ENCODE results near the gene ZNF414.

The ZNF414 gene

DNA sequence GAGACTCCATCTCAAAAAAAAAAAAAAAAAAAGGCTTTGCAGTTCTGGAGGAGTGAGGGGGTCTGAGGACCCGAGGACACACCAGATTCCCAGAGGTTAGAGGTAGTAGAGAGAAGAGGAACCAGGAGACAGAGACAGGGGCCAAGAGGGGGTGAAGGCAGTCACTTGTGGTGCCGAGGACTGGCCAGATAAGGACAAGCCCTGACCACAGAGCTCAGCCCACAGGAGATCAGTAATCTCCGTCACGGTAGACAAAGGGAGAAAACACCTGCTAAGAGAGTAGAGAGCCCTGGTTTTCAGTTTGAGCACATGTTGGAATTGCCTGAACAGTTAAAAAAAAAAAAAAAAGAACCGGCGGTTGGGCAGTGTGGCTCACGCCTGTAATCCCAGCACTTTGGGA, 9.8 kb downstream of the ZNF414 start:
- no peak overlapping the region for H3K4me3 ChIP-seq
- H3K36me3 ChIP-seq (ENCODE audit: insufficient read depth, low read length), result no peaks in the 10 kb centered on the region
- H3K9ac ChIP-seq (ENCODE audit: insufficient read length), result no peak overlapping the region
- no peak for DNase-seq (ENCODE audit: low read depth, low spot score)
- no peaks in the 10 kb centered on the region for H3K9me3 ChIP-seq (ENCODE audit: low read depth, low read length)
- no peak for TF ChIP-seq EZH2 (IDR thresholded peaks at IDR 0.05)
- no peak overlapping the region for H3K27ac ChIP-seq

DNA sequence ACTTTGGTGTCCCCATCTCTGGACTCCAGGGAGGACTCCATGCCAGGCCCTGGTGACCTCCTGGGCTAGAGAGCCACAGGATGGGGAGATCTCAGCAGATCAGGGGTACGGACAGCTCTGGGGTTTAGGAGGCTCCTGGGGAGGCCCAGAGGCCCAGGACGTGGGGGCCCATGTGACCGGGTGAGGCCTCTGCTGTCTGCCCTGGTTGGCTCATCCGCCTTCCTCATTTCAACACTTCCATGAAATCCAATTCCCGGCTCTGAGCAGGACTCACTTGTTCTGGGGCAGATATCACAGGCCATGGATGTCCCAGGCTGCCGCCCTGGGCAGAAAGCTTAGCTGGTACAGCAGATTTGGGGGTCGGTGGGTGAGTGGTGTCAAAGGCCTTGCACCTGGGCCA, 10.5 kb downstream of the ZNF414 start:
- TF ChIP-seq EZH2 (IDR thresholded peaks at IDR 0.05) (no peak), FOXP2 (optimal IDR thresholded peaks at IDR 0.05; ENCODE audit: control extremely low read depth, extremely low read length, insufficient read depth) (no peak), POLR2AphosphoS5 (IDR thresholded peaks at IDR 0.05; ENCODE audit: borderline replicate concordance, low read depth, low read length) (no peak)

DNA sequence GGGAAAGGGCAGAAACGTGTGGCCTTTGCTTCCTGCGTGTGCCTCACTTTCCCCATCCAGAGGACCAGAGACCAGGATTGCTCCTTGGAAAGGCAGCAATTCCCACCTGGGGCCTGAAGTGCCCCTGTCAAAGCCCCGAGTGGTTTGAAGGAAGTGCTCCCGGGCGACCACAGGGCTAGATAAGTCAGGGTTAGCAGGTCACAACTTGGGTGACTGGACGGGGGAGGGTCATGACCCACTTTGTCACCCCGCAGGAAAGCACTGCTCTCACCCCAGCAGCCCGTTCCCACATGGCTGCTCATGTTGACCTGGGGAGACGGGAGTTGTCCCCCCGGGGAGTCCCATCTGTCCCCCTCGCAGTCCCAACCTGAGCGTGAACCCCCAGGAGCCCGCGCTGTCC, 12.0 kb downstream of the ZNF414 start:
- H3K4me3 ChIP-seq, result no peak overlapping the region
- no peak overlapping the region for H3K27ac ChIP-seq
- H3K9ac ChIP-seq (ENCODE audit: insufficient read length), result no peak overlapping the region
- H3K9me3 ChIP-seq (ENCODE audit: low read depth, low read length), result no peaks in the 10 kb centered on the region
- no peak for DNase-seq (ENCODE audit: low read depth, low spot score)
- TF ChIP-seq EZH2 (IDR thresholded peaks at IDR 0.05) (no peak), FOXP2 (optimal IDR thresholded peaks at IDR 0.05; ENCODE audit: control extremely low read depth, extremely low read length, insufficient read depth) (no peak), POLR2AphosphoS5 (IDR thresholded peaks at IDR 0.05; ENCODE audit: borderline replicate concordance, low read depth, low read length) (no peak)
- no peaks in the 10 kb centered on the region for H3K36me3 ChIP-seq (ENCODE audit: insufficient read depth, low read length)

More for the DNA sequence above, 10.5 kb downstream of the ZNF414 start:
- H3K27ac ChIP-seq, result no peak overlapping the region
- no peaks in the 10 kb centered on the region for H3K9me3 ChIP-seq (ENCODE audit: low read depth, low read length)
- DNase-seq (ENCODE audit: low read depth, low spot score), result no peak
- H3K36me3 ChIP-seq (ENCODE audit: insufficient read depth, low read length), result no peaks in the 10 kb centered on the region
- no peak overlapping the region for H3K4me3 ChIP-seq
- no peak overlapping the region for H3K9ac ChIP-seq (ENCODE audit: insufficient read length)

DNA sequence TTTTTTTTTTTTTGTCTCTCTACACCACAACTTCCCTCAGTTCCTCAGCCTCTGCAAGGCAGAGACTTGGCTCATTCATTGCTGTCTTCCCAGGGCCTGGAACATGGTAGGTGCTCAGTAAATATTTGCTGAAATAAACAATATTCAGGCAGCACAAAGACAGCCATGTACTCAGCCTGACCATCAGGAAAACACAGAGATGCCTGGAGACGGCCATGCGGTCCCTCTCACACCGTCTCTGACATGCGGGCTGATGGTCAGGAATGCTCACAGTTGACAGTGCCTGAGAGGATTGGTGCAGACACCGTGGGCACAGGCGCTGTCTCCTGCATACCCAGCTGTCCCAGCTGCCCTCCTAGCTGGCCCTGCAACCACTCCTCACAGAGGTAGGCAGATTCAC, 12.5 kb downstream of the ZNF414 start:
- Histone ChIP-seq H3K36me3 (ENCODE audit: insufficient read depth, low read length) (no peaks in the 10 kb centered on the region), H3K27ac (no peak overlapping the region), H3K4me3 (no peak overlapping the region), H3K9me3 (ENCODE audit: low read depth, low read length) (no peaks in the 10 kb centered on the region), H3K9ac (ENCODE audit: insufficient read length) (no peak overlapping the region)
- TF ChIP-seq EZH2 (IDR thresholded peaks at IDR 0.05), result no peak
- no peak for TF ChIP-seq FOXP2 (optimal IDR thresholded peaks at IDR 0.05; ENCODE audit: control extremely low read depth, extremely low read length, insufficient read depth)
- TF ChIP-seq POLR2AphosphoS5 (IDR thresholded peaks at IDR 0.05; ENCODE audit: borderline replicate concordance, low read depth, low read length), result no peak
- no peak for DNase-seq (ENCODE audit: low read depth, low spot score)

DNA sequence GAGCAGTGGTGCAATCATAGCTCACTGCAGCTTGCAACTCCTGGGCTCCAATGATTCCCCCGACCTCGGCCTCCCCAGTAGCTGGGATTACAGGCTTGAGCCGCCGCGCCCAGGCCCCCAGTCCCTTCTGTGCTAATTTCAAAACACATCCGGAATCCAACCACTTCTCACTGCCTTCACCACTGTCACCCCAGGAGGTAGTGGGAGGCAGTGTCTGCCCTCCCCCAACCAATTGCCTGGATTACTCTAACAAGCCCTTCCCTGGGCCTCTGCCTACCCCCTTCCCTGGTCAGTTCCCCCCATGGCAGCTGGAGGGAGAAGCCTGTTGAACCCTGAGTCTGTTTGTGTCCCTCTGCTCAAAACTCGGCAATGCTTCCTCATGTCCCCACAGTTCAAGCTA, 13.8 kb downstream of the ZNF414 start:
- H3K4me3 ChIP-seq, result peak overlapping the region; percentile 58
- no peaks in the 10 kb centered on the region for H3K9me3 ChIP-seq (ENCODE audit: low read depth, low read length)
- peak overlapping the region; percentile 41 for H3K9ac ChIP-seq (ENCODE audit: insufficient read length)
- H3K27ac ChIP-seq, result peak overlapping the region; percentile 89
- TF ChIP-seq EZH2 (IDR thresholded peaks at IDR 0.05) (no peak), POLR2AphosphoS5 (IDR thresholded peaks at IDR 0.05; ENCODE audit: borderline replicate concordance, low read depth, low read length) (no peak), FOXP2 (optimal IDR thresholded peaks at IDR 0.05; ENCODE audit: control extremely low read depth, extremely low read length, insufficient read depth) (no peak)
- no peaks in the 10 kb centered on the region for H3K36me3 ChIP-seq (ENCODE audit: insufficient read depth, low read length)
- no peak for DNase-seq (ENCODE audit: low read depth, low spot score)

DNA sequence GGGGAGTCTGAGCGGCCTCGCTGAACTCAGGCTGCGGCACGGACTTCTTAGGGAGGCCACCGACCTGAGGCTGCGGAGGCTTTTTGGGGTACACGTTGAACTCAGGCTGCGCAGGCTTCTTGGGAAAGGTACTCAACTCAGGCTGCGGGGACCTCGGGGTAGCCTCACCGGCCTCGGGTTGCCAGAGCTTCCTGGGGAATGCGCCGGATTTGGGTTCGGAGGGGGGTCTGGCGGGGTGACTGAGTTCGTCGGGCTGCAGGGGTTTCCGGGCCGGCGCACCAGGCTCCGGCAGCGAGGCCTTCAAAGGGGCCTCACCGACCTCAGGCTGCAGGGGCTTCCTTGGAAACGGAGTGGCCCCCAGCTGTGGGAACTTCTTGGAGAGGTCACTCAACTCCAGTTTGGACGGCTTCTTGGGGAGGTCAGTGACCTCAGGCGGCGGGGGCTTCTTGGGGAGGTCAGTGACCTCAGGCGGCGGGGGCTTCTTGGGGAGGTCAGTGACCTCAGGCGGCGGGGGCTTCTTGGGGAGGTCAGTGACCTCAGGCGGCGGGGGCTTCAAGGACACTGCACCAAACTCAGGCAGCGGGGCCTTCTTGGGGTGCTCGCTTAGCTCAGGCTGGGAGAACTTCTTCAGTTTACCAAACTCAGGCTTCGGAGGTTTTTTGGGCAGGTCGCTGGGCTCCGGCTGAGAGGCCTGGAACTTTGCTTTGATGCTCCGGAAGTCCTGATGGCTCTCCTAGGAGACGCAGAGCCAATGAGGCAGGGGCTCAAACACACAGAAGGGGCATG, 14.7 kb downstream of the ZNF414 start:
- Histone ChIP-seq H3K27ac (no peak overlapping the region), H3K36me3 (ENCODE audit: insufficient read depth, low read length) (no peaks in the 10 kb centered on the region), H3K4me3 (no peak overlapping the region), H3K9ac (ENCODE audit: insufficient read length) (no peak overlapping the region), H3K9me3 (ENCODE audit: low read depth, low read length) (no peaks in the 10 kb centered on the region)
- DNase-seq (ENCODE audit: low read depth, low spot score), result no peak
- TF ChIP-seq EZH2 (IDR thresholded peaks at IDR 0.05) (no peak), FOXP2 (optimal IDR thresholded peaks at IDR 0.05; ENCODE audit: control extremely low read depth, extremely low read length, insufficient read depth) (no peak), POLR2AphosphoS5 (IDR thresholded peaks at IDR 0.05; ENCODE audit: borderline replicate concordance, low read depth, low read length) (no peak)

DNA sequence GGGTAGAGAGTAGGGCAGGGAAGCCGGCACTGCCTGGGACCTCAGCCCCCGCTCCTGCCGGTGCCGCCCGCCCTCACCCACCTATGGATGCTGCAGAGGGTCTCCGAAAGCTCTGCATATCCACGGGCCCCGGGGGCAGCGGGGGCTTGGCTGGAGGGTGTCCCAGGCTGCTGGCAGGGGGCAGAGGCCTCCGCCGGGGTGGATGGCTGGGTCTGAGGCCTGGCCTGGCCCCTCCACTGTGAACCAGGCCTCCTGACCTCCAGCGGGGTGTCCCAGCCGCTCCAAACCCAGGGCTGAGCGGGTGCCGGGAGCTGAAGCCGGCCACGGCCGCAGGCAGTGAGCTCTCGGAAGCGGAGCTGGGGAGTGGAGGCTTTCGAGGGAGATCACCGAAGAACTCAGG, 15.7 kb downstream of the ZNF414 start:
- H3K4me3 ChIP-seq, result no peak overlapping the region
- no peaks in the 10 kb centered on the region for H3K36me3 ChIP-seq (ENCODE audit: insufficient read depth, low read length)
- TF ChIP-seq EZH2 (IDR thresholded peaks at IDR 0.05), result no peak
- TF ChIP-seq POLR2AphosphoS5 (IDR thresholded peaks at IDR 0.05; ENCODE audit: borderline replicate concordance, low read depth, low read length), result no peak
- TF ChIP-seq FOXP2 (optimal IDR thresholded peaks at IDR 0.05; ENCODE audit: control extremely low read depth, extremely low read length, insufficient read depth), result no peak
- H3K27ac ChIP-seq, result no peak overlapping the region
- no peak overlapping the region for H3K9ac ChIP-seq (ENCODE audit: insufficient read length)
- H3K9me3 ChIP-seq (ENCODE audit: low read depth, low read length), result no peaks in the 10 kb centered on the region
- DNase-seq (ENCODE audit: low read depth, low spot score), result no peak

DNA sequence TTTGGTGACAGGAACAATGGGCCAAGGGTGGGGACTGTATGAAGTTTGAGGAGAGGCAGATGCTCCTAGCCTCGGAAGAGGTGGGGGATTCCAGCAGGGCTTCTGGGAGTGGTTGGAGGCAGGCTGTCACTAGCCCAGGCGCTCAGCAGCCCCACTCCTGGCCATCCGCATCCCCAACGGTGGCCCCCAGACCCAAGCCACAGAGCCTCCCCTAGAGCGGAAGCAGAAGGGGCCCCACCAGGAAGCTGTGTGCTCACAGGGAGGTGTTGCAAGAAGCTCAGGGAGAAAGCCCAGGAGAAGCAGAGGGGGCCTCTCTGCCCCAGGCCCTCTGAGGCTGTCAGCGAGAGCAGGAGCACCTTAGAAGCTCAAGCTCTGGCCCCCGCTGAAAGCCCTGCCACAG, 19.8 kb downstream of the ZNF414 start:
- DNase-seq (ENCODE audit: low read depth, low spot score), result no peak
- TF ChIP-seq POLR2AphosphoS5 (IDR thresholded peaks at IDR 0.05; ENCODE audit: borderline replicate concordance, low read depth, low read length) (no peak), EZH2 (IDR thresholded peaks at IDR 0.05) (no peak), FOXP2 (optimal IDR thresholded peaks at IDR 0.05; ENCODE audit: control extremely low read depth, extremely low read length, insufficient read depth) (no peak)

DNA sequence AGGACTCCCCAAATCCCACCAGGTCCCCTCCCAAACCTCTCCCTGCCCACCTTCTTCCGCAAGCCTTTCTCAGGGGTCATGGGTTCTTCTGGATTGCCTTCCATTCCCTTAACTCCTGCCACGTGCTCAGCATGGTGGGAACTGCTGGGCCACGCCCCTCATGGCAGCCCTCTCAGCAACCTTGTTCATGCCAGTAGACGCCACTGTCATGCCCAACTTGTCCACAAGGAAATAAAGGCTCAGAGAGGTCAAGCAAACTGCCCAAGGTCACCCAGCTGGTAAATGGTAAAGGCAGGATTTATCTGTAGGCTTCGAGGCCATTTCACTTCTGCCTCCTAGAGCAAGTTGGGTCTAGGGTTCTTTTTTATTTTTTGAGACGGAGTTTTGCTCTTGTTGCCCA, 22.4 kb downstream of the ZNF414 start:
- no peak for DNase-seq (ENCODE audit: low read depth, low spot score)
- TF ChIP-seq FOXP2 (optimal IDR thresholded peaks at IDR 0.05; ENCODE audit: control extremely low read depth, extremely low read length, insufficient read depth) (no peak), EZH2 (IDR thresholded peaks at IDR 0.05) (no peak), POLR2AphosphoS5 (IDR thresholded peaks at IDR 0.05; ENCODE audit: borderline replicate concordance, low read depth, low read length) (no peak)
- peak overlapping the region; percentile 46; the same call in 1 of the 2 replicates for H3K27ac ChIP-seq

More for the DNA sequence above, 19.8 kb downstream of the ZNF414 start:
- Histone ChIP-seq H3K36me3 (ENCODE audit: insufficient read depth, low read length) (peaks cover 5% of the 10 kb centered on the region; the same call in 1 of the 2 replicates), H3K9ac (ENCODE audit: insufficient read length) (no peak overlapping the region), H3K4me3 (peak overlapping the region; percentile 33; the same call in 1 of the 2 replicates), H3K27ac (0 out of 2 replicates have a peak overlapping the region, but pooled peaks have one; percentile 44), H3K9me3 (ENCODE audit: low read depth, low read length) (no peaks in the 10 kb centered on the region)

More for the DNA sequence above, 22.4 kb downstream of the ZNF414 start:
- Histone ChIP-seq H3K9ac (ENCODE audit: insufficient read length) (no peak overlapping the region), H3K36me3 (ENCODE audit: insufficient read depth, low read length) (peaks cover 30% of the 10 kb centered on the region), H3K9me3 (ENCODE audit: low read depth, low read length) (no peaks in the 10 kb centered on the region), H3K4me3 (no peak overlapping the region)
